Panc1 (cell line): ENCODE measurements around the gene TMEM37. TPM values are rescaled to one million over a fixed set of nuclear protein-coding genes. Genes with fewer than 3 reads are reported as not detected.
A peak's percentile ranks its signal among the peaks of the same experiment; 100 is the strongest.

Experiments
- ATAC-seq: fragments of 200-7000 bp; cut with Tn5 transposase; 2 replicates; pipeline ENCODE4 v1.9.1; 2020; ENCODE audit warnings: mild to moderate bottlenecking, moderate library complexity
- BruUV-seq: library from RNA; stranded (reverse); fragments of 400-500 nt; replicated peaks from 2 replicates; lab custom pipeline; 2021; lab: Mats Ljungman, UMichigan
- CTCF ChIA-PET: fragments of 300-600 bp; sonication (Branson Sonifier 250); formaldehyde crosslinking; loops from one replicate; lab custom pipeline; 2022; ENCODE audit warnings: antibody characterized with exemption; lab: Charles Lee
- POLR2A ChIA-PET: fragments of 300-600 bp; sonication (Branson Sonifier 250); formaldehyde crosslinking; loops from one replicate; lab custom pipeline; 2022; ENCODE audit warnings: antibody characterized with exemption; lab: Charles Lee
- DNase-seq: peaks from one replicate; pipeline ENCODE4 v3.0.0-alpha.2; 2010; ENCODE audit warnings: low read depth, low spot score
- H3K27ac ChIP-seq: 2 replicates; pipeline ENCODE4 v1.5.1; 2011; ENCODE audit warnings: mild to moderate bottlenecking, low read length, inconsistent platforms
- H3K27me3 ChIP-seq: fragments of 200-500 bp; sonication (Bioruptor generic); 2 replicates; pipeline ENCODE4 v1.6.0; 2014; ENCODE audit warnings: low read length, inconsistent platforms; ENCODE audit not compliant: control insufficient read depth, insufficient read depth
- H3K36me3 ChIP-seq: fragments of 200-500 bp; sonication (Bioruptor generic); 2 replicates; pipeline ENCODE4 v1.5.1; 2014; ENCODE audit warnings: inconsistent platforms, mild to moderate bottlenecking, low read length, moderate library complexity; ENCODE audit not compliant: control insufficient read depth, insufficient read depth
- H3K4me1 ChIP-seq: 2 replicates; pipeline ENCODE4 v1.5.1; 2011; ENCODE audit warnings: inconsistent platforms, mild to moderate bottlenecking, low read length, moderate library complexity; ENCODE audit not compliant: control insufficient read depth, insufficient read depth
- H3K4me3 ChIP-seq, 2 experiments: 2 replicates each; pipeline ENCODE4 v1.5.1; 2011 to 2012; ENCODE audit warnings: low read depth in 2 of 2, low read length in 2 of 2, mild to moderate bottlenecking in 2 of 2, inconsistent platforms in 1 of 2, moderate library complexity in 1 of 2
- H3K9me3 ChIP-seq: fragments of 200-500 bp; sonication (Bioruptor generic); 2 replicates; pipeline ENCODE4 v1.5.1; 2014; ENCODE audit warnings: low read depth, mild to moderate bottlenecking, inconsistent platforms, low read length, moderate library complexity; ENCODE audit not compliant: control insufficient read depth, insufficient read depth
- CTCF ChIP-seq: fragments of 450-650 bp; IDR thresholded peaks from 2 replicates; pipeline ENCODE4 v1.5.1; 2017; ENCODE audit warnings: mild to moderate bottlenecking
- POLR2AphosphoS5 ChIP-seq: IDR thresholded peaks from 2 replicates; pipeline ENCODE4 v1.6.1; 2012; ENCODE audit warnings: mild to moderate bottlenecking, low read depth, low read length, moderate library complexity
- REST ChIP-seq, 2 experiments: IDR thresholded peaks; 2 replicates each; pipeline ENCODE4 v1.6.1; 2011 to 2012; ENCODE audit warnings: low read depth in 2 of 2, control low read depth in 1 of 2, low read length in 1 of 2, mild to moderate bottlenecking in 1 of 2, moderate library complexity in 1 of 2; ENCODE audit not compliant: insufficient read depth in 1 of 2
- SIN3A ChIP-seq: IDR thresholded peaks from 2 replicates; pipeline ENCODE4 v1.6.1; 2012; ENCODE audit warnings: low read depth, mild to moderate bottlenecking, low read length, moderate library complexity, borderline replicate concordance; ENCODE audit not compliant: insufficient read depth
- TCF7L2 ChIP-seq: IDR thresholded peaks from 2 replicates; pipeline ENCODE4 v1.6.1; 2011; ENCODE audit warnings: mild to moderate bottlenecking, low read depth, low read length, inconsistent platforms
- in situ Hi-C: cut with HindIII; loops from 2 replicates; pipeline ENCODE4 v1.10.0; 2016; ENCODE audit warnings: low sequenced_read_pairs, low pct_unique_long_range_greater_than_20kb
- intact Hi-C: fragments of 100-400 bp; cut with micrococcal nuclease; formaldehyde crosslinking; loops from one replicate; pipeline ENCODE4 v1.10.0; 2022; ENCODE audit not compliant: unreplicated experiment
- total RNA-seq: library from RNA; stranded (reverse); gene quantifications from one replicate; pipeline ENCODE4 v1.2.1, GENCODE V29; 2021; ENCODE audit not compliant: unreplicated experiment

TMEM37 gene
- total RNA-seq, 1 experiment from 2014 or later, result 0.28 TPM

- Histone ChIP-seq H3K4me1 (no peaks in the 10 kb centered on the region), H3K27ac (no peak overlapping the region), H3K4me3 (no peak overlapping the region), H3K36me3 (no peaks in the 10 kb centered on the region), H3K9me3 (no peaks in the 10 kb centered on the region), H3K27me3 (no peaks in the 10 kb centered on the region)
- in situ Hi-C loops, result no loop called here
- no TSS peak for BruUV-seq
- POLR2A ChIA-PET, result no interaction called here
- TF ChIP-seq TCF7L2 (no peak), POLR2AphosphoS5 (no peak), CTCF (no peak), REST (IDR thresholded peaks at IDR 0.05; ENCODE audit: insufficient read depth in 1 of 2, low read depth in 2 of 2, low read length in 1 of 2) (no peak), SIN3A (no peak)
- intact Hi-C loops, result loop anchor here (2.0 kb wide), 1 partner anchor 253 kb away; no protein-coding TSS in a partner anchor
- ATAC-seq (peak; percentile 67; the same call in 1 of the 2 replicates), DNase-seq (no peak)
- CTCF ChIA-PET, result interaction anchor here (0.7 kb wide), 1 partner anchor 24 kb away, joined by 6 read pairs; the partner anchor contains the start of gene TMEM37
Measured at GRCh38 chr2:119408221-119408619, 23.4 kb upstream of the TMEM37 start.

GRCh38 chr2:119409506-119409905, 22.1 kb upstream of the TMEM37 start:
- BruUV-seq, result no TSS peak
- CTCF ChIA-PET, result interaction anchor here (0.6 kb wide), 1 partner anchor 602 kb away, joined by 9 read pairs; no protein-coding TSS in a partner anchor
- ATAC-seq (no peak), DNase-seq (no peak)
- TF ChIP-seq SIN3A (no peak), POLR2AphosphoS5 (no peak), TCF7L2 (no peak), REST (IDR thresholded peaks at IDR 0.05; ENCODE audit: insufficient read depth in 1 of 2, low read depth in 2 of 2, low read length in 1 of 2) (no peak), CTCF (no peak)
- no peaks in the 10 kb centered on the region for H3K9me3 ChIP-seq
- peaks cover 3% of the 10 kb centered on the region; the same call in 1 of the 2 replicates for H3K27me3 ChIP-seq
- H3K4me3 ChIP-seq, result no peak overlapping the region
- no peak overlapping the region for H3K27ac ChIP-seq
- POLR2A ChIA-PET, result interaction anchor here (0.6 kb wide), 1 partner anchor 82 kb away, joined by 3 read pairs; no protein-coding TSS in a partner anchor
- H3K36me3 ChIP-seq, result no peaks in the 10 kb centered on the region
- intact Hi-C loops (loop anchor here (2.0 kb wide), 1 partner anchor 251 kb away; no protein-coding TSS in a partner anchor), in situ Hi-C loops (no loop called here)
- H3K4me1 ChIP-seq, result no peaks in the 10 kb centered on the region
